22Rv1 (cell line): Measurements from ENCODE around the gene XRN2.

Source experiments
- CTCF ChIP-seq: fragments of 450-650 bp; IDR thresholded peaks from 2 replicates; pipeline ENCODE4 v1.5.1; 2017; ENCODE audit warnings: mild to moderate bottlenecking
- ZFX ChIP-seq: fragments of 450-650 bp; IDR thresholded peaks from 2 replicates; pipeline ENCODE4 v1.6.1; 2017; ENCODE audit warnings: antibody characterized with exemption, borderline replicate concordance

GRCh38 chr20:21393166-21393565, 90.0 kb downstream of the XRN2 start:
- TF ChIP-seq CTCF (no peak), ZFX (no peak)
